ENCODE measurements around the gene TTC9B. TPM values are rescaled to one million over a fixed set of nuclear protein-coding genes. Genes with fewer than 3 reads are reported as not detected.
"Not testable (repeated sequence)": the region's sequence is repeated elsewhere in the genome, so short reads cannot be mapped to it uniquely, and the experiment has no call there.

TTC9B gene
- total RNA-seq, 2 donors from 2014 or later = not detected

GRCh38 chr19:40177286-40178070 is 40.7 kb downstream of the TTC9B start:
- no peaks in the 10 kb centered on the region for H3K27me3 ChIP-seq (replicated peaks; ENCODE audit: insufficient read depth)
- H3K4me3 ChIP-seq = no peak overlapping the region
- no peaks in the 10 kb centered on the region for H3K36me3 ChIP-seq
- no peaks in the 10 kb centered on the region for H3K4me1 ChIP-seq (replicated peaks)
- intact Hi-C loops (cut with DNase I) = no loop called here
- no peak for TF ChIP-seq POLR2AphosphoS5 (IDR thresholded peaks at IDR 0.05)
- no peak for TF ChIP-seq POLR2A (IDR thresholded peaks at IDR 0.05)
- no peak for TF ChIP-seq CTCF (IDR thresholded peaks at IDR 0.05)
- no peak for DNase-seq (ENCODE audit: low spot score)
- H3K9me3 ChIP-seq = no peaks in the 10 kb centered on the region
- no peak overlapping the region for H3K27ac ChIP-seq
- WGBS = 87% methylated on average over 5 of the region's 5 CpGs

- 64% methylated on average over 5 of the region's 5 CpGs for WGBS
- H3K4me1 ChIP-seq (replicated peaks) = no peaks in the 10 kb centered on the region
- intact Hi-C loops (cut with DNase I) = no loop called here
- no peak overlapping the region for H3K27ac ChIP-seq
- no peak for DNase-seq (ENCODE audit: low spot score)
- H3K27me3 ChIP-seq (replicated peaks; ENCODE audit: insufficient read depth) = no peaks in the 10 kb centered on the region
- no peak for TF ChIP-seq POLR2A (IDR thresholded peaks at IDR 0.05)
- TF ChIP-seq CTCF (IDR thresholded peaks at IDR 0.05) = no peak
- no peak for TF ChIP-seq POLR2AphosphoS5 (IDR thresholded peaks at IDR 0.05)
- H3K9me3 ChIP-seq = no peaks in the 10 kb centered on the region
- H3K4me3 ChIP-seq = no peak overlapping the region
- no peaks in the 10 kb centered on the region for H3K36me3 ChIP-seq
These were observed 42.4 kb downstream of the TTC9B start for GRCh38 chr19:40175820-40176219.

GRCh38 chr19:40174092-40174491 is 44.1 kb downstream of the TTC9B start:
- Histone ChIP-seq H3K9me3 (no peaks in the 10 kb centered on the region), H3K4me1 (replicated peaks) (no peaks in the 10 kb centered on the region), H3K36me3 (no peaks in the 10 kb centered on the region), H3K27me3 (replicated peaks; ENCODE audit: insufficient read depth) (no peaks in the 10 kb centered on the region), H3K4me3 (no peak overlapping the region), H3K27ac (no peak overlapping the region)
- 70% methylated on average over 4 of the region's 4 CpGs for WGBS
- TF ChIP-seq POLR2A (IDR thresholded peaks at IDR 0.05) (no peak), CTCF (IDR thresholded peaks at IDR 0.05) (no peak), POLR2AphosphoS5 (IDR thresholded peaks at IDR 0.05) (no peak)
- intact Hi-C loops (cut with DNase I) = no loop called here
- DNase-seq (ENCODE audit: low spot score) = no peak

GRCh38 chr19:40171293-40171692 is 46.9 kb downstream of the TTC9B start:
- H3K4me1 ChIP-seq (replicated peaks); H3K27ac ChIP-seq; DNase-seq (ENCODE audit: low spot score); intact Hi-C loops (cut with DNase I); H3K4me3 ChIP-seq; H3K9me3 ChIP-seq; H3K27me3 ChIP-seq (replicated peaks; ENCODE audit: insufficient read depth); H3K36me3 ChIP-seq: not testable (repeated sequence)
- WGBS = 85% methylated on average over 4 of the region's 4 CpGs

GRCh38 chr19:40170303-40170989 is 47.7 kb downstream of the TTC9B start:
- H3K36me3 ChIP-seq; H3K4me1 ChIP-seq (replicated peaks); H3K27ac ChIP-seq; H3K9me3 ChIP-seq; H3K4me3 ChIP-seq; intact Hi-C loops (cut with DNase I); H3K27me3 ChIP-seq (replicated peaks; ENCODE audit: insufficient read depth); DNase-seq (ENCODE audit: low spot score): not testable (repeated sequence)
- 74% methylated on average over 38 of the region's 39 CpGs for WGBS

- H3K9me3 ChIP-seq; intact Hi-C loops (cut with DNase I); H3K27ac ChIP-seq; H3K4me1 ChIP-seq (replicated peaks); H3K27me3 ChIP-seq (replicated peaks; ENCODE audit: insufficient read depth); H3K36me3 ChIP-seq; DNase-seq (ENCODE audit: low spot score); H3K4me3 ChIP-seq: not testable (repeated sequence)
- 61% methylated on average over 29 of the region's 30 CpGs for WGBS
These were observed 48.5 kb downstream of the TTC9B start for GRCh38 chr19:40169482-40170302.
